HG03460 (cell line): ENCODE measurements around the gene PPP1R12C.
A peak's percentile ranks its signal among the peaks of the same experiment; 100 is the strongest.

Experiments
- ATAC-seq: cut with Tn5 transposase; IDR thresholded peaks from one replicate; pipeline ENCODE4 v1.9.1; 2021; ENCODE audit not compliant: unreplicated experiment

Gene PPP1R12C

GRCh38 chr19:55146705-55147273 is 29.4 kb upstream of the PPP1R12C start:
- no peak for ATAC-seq

- ATAC-seq = no peak
Measured at GRCh38 chr19:55146078-55146704, 28.8 kb upstream of the PPP1R12C start.

GRCh38 chr19:55145232-55145631 is 27.8 kb upstream of the PPP1R12C start:
- no peak for ATAC-seq

- ATAC-seq = no peak
Measured at GRCh38 chr19:55141696-55142095, 24.3 kb upstream of the PPP1R12C start.

- ATAC-seq = no peak
Measured at GRCh38 chr19:55137915-55138314, 20.5 kb upstream of the PPP1R12C start.

- ATAC-seq = no peak
Measured at GRCh38 chr19:55136399-55137102, 19.1 kb upstream of the PPP1R12C start.

- no peak for ATAC-seq
Measured at GRCh38 chr19:55134736-55135135, 17.3 kb upstream of the PPP1R12C start.

GRCh38 chr19:55133639-55134444 is 16.4 kb upstream of the PPP1R12C start:
- no peak for ATAC-seq

GRCh38 chr19:55132453-55133129 is 15.2 kb upstream of the PPP1R12C start:
- no peak for ATAC-seq

GRCh38 chr19:55131421-55131820 is 14.0 kb upstream of the PPP1R12C start:
- no peak for ATAC-seq

- ATAC-seq = no peak
Measured at GRCh38 chr19:55119053-55119452, 1.6 kb upstream of the PPP1R12C start.

GRCh38 chr19:55118401-55118991 is 1.1 kb upstream of the PPP1R12C start:
- no peak for ATAC-seq

GRCh38 chr19:55117663-55118391 is 390 bp upstream of the PPP1R12C start:
- peak; percentile 82 for ATAC-seq

- no peak for ATAC-seq
Measured at GRCh38 chr19:55116232-55116858, 1.1 kb downstream of the PPP1R12C start.

GRCh38 chr19:55115446-55116065 is 1.9 kb downstream of the PPP1R12C start:
- no peak for ATAC-seq

GRCh38 chr19:55114566-55115145 is 2.8 kb downstream of the PPP1R12C start:
- no peak for ATAC-seq

GRCh38 chr19:55113570-55114039 is 3.8 kb downstream of the PPP1R12C start:
- no peak for ATAC-seq

- no peak for ATAC-seq
Measured at GRCh38 chr19:55112777-55113569, 4.5 kb downstream of the PPP1R12C start.
